NK-92 treated with Interleukin-12 subunit alpha and Interleukin-12 subunit beta, amount 100 ng/mL, for 24 hours (cell line): ENCODE data around the gene AP1AR.

ENCODE experiments used
- DNase-seq: peaks from one replicate; lab custom pipeline; 2025; lab: John Stamatoyannopoulos, UW

AP1AR gene

DNA sequence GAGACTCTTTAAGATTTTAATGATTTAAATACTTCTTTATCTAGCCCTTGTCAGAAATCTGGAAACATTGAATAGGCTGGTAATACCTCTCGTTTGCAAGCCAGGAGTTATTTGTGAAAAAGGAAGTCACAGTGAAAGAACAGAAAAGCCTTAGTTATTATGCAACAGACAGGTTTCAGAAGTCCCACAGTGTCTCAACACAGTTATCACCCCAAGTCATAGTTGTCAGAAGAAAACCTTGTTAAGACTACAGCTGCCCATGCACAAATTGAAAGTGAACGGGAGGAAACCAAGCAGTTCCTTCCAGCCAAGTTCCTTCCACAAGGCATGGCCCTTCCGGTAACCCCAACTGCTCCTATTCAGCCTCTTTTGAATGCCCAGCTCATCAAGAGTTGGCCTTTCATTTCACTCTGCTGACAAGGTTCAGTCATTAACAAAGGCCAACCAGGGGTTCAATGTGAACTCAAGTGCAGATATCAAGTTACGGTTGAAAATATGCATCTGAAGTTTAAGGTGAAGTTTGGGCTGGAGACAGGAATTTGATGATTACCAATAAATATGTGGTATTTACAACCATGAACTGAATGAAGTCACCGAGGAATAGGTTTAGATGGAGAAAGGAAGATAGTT lies 81.1 kb downstream of the AP1AR start:
- no peak for DNase-seq

DNA sequence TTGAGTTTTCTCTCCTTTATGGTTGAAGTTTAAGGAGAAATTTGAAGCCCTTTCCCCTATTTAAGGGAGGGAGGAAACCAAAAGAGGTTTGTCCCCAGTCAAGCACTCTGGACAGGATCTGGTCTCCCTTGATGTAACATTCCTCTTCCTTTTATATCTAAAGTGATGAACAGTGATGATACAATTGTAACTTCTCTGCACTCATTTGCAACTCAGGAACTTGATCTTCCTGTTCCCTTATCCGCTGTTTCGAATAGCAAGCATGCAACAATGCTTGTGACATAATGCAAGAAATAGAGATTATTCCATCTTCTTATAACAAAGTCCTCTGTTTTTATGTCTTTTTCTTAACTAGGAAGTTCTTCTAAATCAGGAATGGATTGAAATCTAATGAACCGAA lies 83.9 kb downstream of the AP1AR start:
- no peak for DNase-seq

DNA sequence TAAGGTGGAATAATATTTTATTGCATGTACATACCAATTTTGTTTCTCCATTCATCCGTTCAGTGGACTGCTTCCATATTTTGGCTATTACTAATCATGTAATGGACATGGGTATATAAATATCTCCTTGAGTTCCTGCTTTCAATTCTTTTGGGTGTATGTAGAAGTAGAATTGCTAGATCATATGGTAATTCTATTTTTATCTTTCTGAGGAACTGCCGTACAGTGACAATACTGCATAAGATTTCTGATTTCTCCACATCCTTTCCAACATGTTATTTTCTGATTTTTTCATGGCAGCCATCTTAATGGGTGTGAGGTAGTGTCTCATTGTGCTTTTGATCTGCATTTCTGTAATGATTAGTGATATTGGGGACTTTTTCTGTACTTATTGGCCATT lies 84.8 kb downstream of the AP1AR start:
- DNase-seq, result no peak

DNA sequence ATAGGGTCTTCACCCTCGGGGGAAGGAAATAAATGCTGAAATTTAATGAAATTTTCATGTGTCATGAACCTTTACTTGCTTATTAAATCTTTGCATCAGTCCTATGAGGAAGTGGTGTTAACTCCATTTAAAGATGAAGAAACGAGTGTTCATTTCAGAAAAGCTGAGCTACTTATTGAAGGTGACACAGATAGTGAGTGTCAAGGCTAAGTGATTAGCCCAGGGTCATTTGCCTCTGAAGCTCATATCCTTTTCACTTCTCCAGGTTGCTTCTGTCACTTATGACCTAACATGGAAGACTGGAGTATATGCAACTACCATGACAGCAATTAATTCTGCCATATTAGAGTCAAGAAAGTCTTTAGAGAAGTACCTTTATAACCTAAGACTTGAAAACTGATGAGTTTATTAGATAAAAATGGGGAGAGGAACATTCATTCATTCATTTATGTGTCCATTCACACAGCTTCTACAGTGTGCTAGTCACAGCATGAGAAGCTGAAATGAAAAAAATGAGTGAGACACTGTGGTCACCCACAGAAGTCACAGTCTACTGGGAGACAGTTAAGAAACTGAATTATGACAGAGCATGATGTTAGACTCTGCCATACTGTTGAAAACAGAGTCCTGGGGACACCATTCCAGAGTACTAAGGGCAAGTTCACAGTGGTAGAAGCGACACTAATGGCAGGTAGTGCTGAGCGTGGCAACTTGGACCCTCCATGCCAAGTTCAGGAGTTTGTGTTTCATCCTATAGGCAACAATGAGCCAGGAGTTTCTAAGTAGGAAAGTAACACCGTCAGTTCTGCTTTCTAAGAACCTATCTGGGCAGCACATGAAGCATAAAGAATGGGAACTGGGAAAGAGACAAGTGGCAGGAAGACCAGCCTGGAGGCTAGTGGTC lies 86.9 kb downstream of the AP1AR start:
- no peak for DNase-seq
